Mesendoderm (in vitro differentiated cells): ENCODE measurements around the gene LCE1B. TPM values are rescaled to one million over a fixed set of nuclear protein-coding genes. Genes with fewer than 3 reads are reported as not detected.
A peak's percentile ranks its signal among the peaks of the same experiment; 100 is the strongest.

Experiments used
- DNase-seq: peaks from one replicate; pipeline ENCODE4 v3.0.0; 2013
- H2AK5ac ChIP-seq: 2 replicates; pipeline ENCODE4 v1.6.1; 2013; ENCODE audit warnings: low read length, inconsistent platforms
- H2BK120ac ChIP-seq: 2 replicates; pipeline ENCODE4 v1.6.1; 2013; ENCODE audit warnings: low read depth, mild to moderate bottlenecking, low read length, moderate library complexity, mixed read lengths
- H2BK15ac ChIP-seq: replicated peaks from 2 replicates; pipeline ENCODE4 v1.6.1; 2013; ENCODE audit warnings: low read depth, mild to moderate bottlenecking, moderate library complexity
- H2BK5ac ChIP-seq: 2 replicates; pipeline ENCODE4 v1.6.1; 2013; ENCODE audit warnings: low read length, inconsistent platforms
- H3K18ac ChIP-seq: 2 replicates; pipeline ENCODE4 v1.6.1; 2013; ENCODE audit warnings: mild to moderate bottlenecking, low read length, mixed read lengths
- H3K23ac ChIP-seq: one replicate; pipeline ENCODE4 v1.6.1; 2013; ENCODE audit warnings: low read length
- H3K27ac ChIP-seq: 2 replicates; pipeline ENCODE4 v1.5.1; 2013; ENCODE audit warnings: low read depth, mild to moderate bottlenecking, inconsistent platforms, low read length, moderate library complexity
- H3K27me3 ChIP-seq: 2 replicates; pipeline ENCODE4 v1.6.1; 2013; ENCODE audit warnings: low read length, control low read depth, mild to moderate bottlenecking, inconsistent platforms; ENCODE audit not compliant: insufficient read depth, poor library complexity
- H3K36me3 ChIP-seq: 2 replicates; pipeline ENCODE4 v1.6.1; 2013; ENCODE audit warnings: low read length, inconsistent platforms; ENCODE audit not compliant: control insufficient read depth, insufficient read depth
- H3K4ac ChIP-seq: one replicate; pipeline ENCODE4 v1.6.1; 2013; ENCODE audit warnings: low read depth, mild to moderate bottlenecking, low read length, moderate library complexity
- H3K4me1 ChIP-seq: 2 replicates; pipeline ENCODE4 v1.6.1; 2013; ENCODE audit warnings: low read depth, low read length, inconsistent platforms; ENCODE audit not compliant: control insufficient read depth
- H3K4me2 ChIP-seq: 2 replicates; pipeline ENCODE4 v1.6.1; 2013; ENCODE audit warnings: low read length
- H3K4me3 ChIP-seq: 2 replicates; pipeline ENCODE4 v1.5.1; 2013; ENCODE audit warnings: mild to moderate bottlenecking, low read length
- H3K56ac ChIP-seq: one replicate; pipeline ENCODE4 v1.6.1; 2013; ENCODE audit warnings: low read length
- H3K79me1 ChIP-seq: 2 replicates; pipeline ENCODE4 v1.6.1; 2013; ENCODE audit warnings: low read length, inconsistent platforms
- H3K79me2 ChIP-seq: 2 replicates; pipeline ENCODE4 v1.6.1; 2013; ENCODE audit warnings: mild to moderate bottlenecking, low read length; ENCODE audit not compliant: control insufficient read depth, insufficient read depth
- H3K9ac ChIP-seq: 2 replicates; pipeline ENCODE4 v1.6.1; 2013; ENCODE audit warnings: low read length, inconsistent platforms
- H4K5ac ChIP-seq: one replicate; pipeline ENCODE4 v1.6.1; 2013; ENCODE audit warnings: low read length
- H4K8ac ChIP-seq: one replicate; pipeline ENCODE4 v1.6.1; 2013; ENCODE audit warnings: low read depth, mild to moderate bottlenecking, control low read depth, low read length, moderate library complexity
- WGBS: extraction: QIAGEN DNeasy Blood & Tissue Kit; methylation state at CpG from one replicate; pipeline ENCODE4 v1.1.7; 2013; ENCODE audit warnings: low lambda C conversion rate, missing lambda C conversion rate; ENCODE audit not compliant: insufficient coverage; ENCODE audit errors: extremely low coverage; 5-methylcytosine and 5-hydroxymethylcytosine counted together
- polyA plus RNA-seq, 2 experiments: library from polyadenylated mRNA; stranded (reverse); fragments of 200-250 nt; gene quantifications; one replicate each; pipeline ENCODE4 v1.2.3, GENCODE V29; 2013

Gene LCE1B, protein sequence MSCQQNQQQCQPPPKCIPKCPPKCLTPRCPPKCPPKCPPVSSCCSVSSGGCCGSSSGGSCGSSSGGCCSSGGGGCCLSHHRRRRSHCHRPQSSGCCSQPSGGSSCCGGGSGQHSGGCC
- not detected for polyA plus RNA-seq (2013, experiment 1 of 2)
- not detected for polyA plus RNA-seq (2013, experiment 2 of 2)

DNA sequence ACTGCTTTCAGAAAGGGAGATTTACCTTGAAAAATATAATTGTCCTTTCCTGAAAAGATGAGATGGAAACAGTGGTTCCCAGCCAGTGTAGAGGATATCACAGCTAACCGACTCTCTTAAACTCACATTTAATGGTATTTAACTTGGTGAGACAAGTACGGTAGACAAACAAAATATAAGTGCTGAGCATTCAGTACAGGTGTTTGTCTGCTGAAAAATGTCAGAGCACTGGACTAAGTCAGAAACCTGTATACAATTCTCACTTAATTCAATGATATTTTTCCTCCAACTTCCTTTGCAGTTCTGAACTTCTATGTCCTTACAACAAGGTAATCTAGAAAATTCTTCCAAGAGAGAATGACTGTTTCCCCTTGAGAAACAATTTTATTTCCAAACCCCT is at the start of gene LCE1B:
Gene LCE1B (plus strand): TSS at position 301 of the 400 bp plus-strand sequence. CDS start 476 bp downstream, outside the sequence.
- no peak within 1 kb of the TSS for H3K9ac ChIP-seq
- no peak within 1 kb of the TSS for H4K8ac ChIP-seq
- DNase-seq: no peak
- H2BK5ac ChIP-seq: no peak within 1 kb of the TSS
- no peak within 1 kb of the TSS for H3K18ac ChIP-seq
- H4K5ac ChIP-seq: no peak within 1 kb of the TSS
- H3K27ac ChIP-seq: no peak within 1 kb of the TSS
- H2BK15ac ChIP-seq: no peak within 1 kb of the TSS
- H3K4ac ChIP-seq: no peak within 1 kb of the TSS
- H2BK120ac ChIP-seq: no peak within 1 kb of the TSS
- H3K4me2 ChIP-seq: no peak within 1 kb of the TSS
- H3K79me2 ChIP-seq: no peaks in the 10 kb centered on the region
- H3K4me3 ChIP-seq: no peak within 1 kb of the TSS
- H3K4me1 ChIP-seq: no peaks in the 10 kb centered on the region
- no peak within 1 kb of the TSS for H3K23ac ChIP-seq
- WGBS: no CpG with 5 or more reads among the region's 2 CpGs
- H3K79me1 ChIP-seq: no peaks in the 10 kb centered on the region
- H3K56ac ChIP-seq: no peak within 1 kb of the TSS
- no peaks in the 10 kb centered on the region for H3K27me3 ChIP-seq
- no peaks in the 10 kb centered on the region for H3K36me3 ChIP-seq
- no peak within 1 kb of the TSS for H2AK5ac ChIP-seq

DNA sequence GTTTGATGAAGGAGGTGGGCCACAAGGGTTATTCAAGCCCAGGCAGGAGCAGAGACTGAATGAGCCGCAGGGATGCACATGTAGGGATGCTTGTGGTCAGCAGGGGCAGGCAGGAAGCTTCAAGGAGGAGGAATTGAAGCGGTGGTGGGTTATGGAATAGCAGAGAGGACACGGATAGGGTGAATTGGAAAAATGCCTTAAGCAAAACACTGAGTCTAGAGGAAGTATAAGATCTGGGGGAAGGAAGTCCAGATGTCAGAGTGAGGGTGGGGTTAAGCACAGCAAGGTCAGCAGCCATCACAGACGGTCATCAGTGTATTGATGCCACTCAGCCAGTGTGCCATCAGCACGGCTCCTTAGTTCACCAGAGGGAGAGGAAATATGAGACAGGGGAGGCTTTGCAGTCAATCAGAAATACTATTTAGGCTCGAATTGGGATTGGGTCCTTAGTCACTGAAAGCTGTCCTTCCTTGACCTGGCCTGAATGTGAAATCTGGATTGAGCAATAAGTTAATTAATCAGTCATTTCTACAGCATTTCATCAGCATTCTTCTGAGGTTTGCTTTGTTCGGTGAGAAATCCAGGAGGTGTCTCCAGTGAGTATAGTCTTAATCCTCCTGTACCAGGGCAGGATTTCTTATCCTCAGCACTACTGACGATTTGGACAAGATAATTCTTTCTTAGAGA is 42.8 kb upstream of the LCE1B start:
- H3K4me1 ChIP-seq: no peaks in the 10 kb centered on the region
- no peaks in the 10 kb centered on the region for H3K79me1 ChIP-seq
- H3K27ac ChIP-seq: no peak overlapping the region
- H2AK5ac ChIP-seq: no peak overlapping the region
- H3K23ac ChIP-seq: no peak overlapping the region
- H3K36me3 ChIP-seq: no peaks in the 10 kb centered on the region
- no peak overlapping the region for H4K8ac ChIP-seq
- no peak overlapping the region for H3K9ac ChIP-seq
- no peak overlapping the region for H2BK120ac ChIP-seq
- H3K56ac ChIP-seq: no peak overlapping the region
- H4K5ac ChIP-seq: no peak overlapping the region
- no peak overlapping the region for H2BK5ac ChIP-seq
- peak overlapping the region; percentile 15 for H3K4me3 ChIP-seq
- WGBS: no CpG with 5 or more reads among the region's 8 CpGs
- peak; percentile 1 for DNase-seq
- H2BK15ac ChIP-seq: no peak overlapping the region
- no peaks in the 10 kb centered on the region for H3K27me3 ChIP-seq
- no peaks in the 10 kb centered on the region for H3K79me2 ChIP-seq
- H3K18ac ChIP-seq: no peak overlapping the region
- H3K4ac ChIP-seq: no peak overlapping the region
- H3K4me2 ChIP-seq: no peak overlapping the region

DNA sequence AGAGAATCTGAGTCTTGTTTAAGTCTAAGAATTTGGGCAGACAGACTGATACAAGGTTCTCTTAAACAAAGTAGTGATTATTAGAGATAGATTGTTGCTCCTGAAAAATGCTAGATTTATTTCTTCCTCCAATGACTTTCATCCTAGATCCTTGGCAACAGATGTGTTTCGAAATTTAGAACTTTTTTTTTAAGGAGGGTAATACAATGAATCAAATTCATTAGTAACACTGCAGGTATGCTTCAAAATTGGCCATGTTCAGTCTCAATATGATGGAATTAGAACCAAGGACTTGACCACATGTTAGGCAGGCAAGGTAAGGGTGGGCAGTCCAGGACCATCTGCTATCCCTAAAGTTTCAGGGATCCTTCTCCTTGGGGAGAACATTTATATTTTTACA is 41.4 kb upstream of the LCE1B start:
- Histone ChIP-seq H3K56ac (no peak overlapping the region), H3K9ac (no peak overlapping the region), H3K27me3 (no peaks in the 10 kb centered on the region), H3K79me1 (no peaks in the 10 kb centered on the region), H4K5ac (no peak overlapping the region), H4K8ac (no peak overlapping the region), H3K79me2 (no peaks in the 10 kb centered on the region), H2AK5ac (no peak overlapping the region), H3K23ac (no peak overlapping the region), H3K36me3 (no peaks in the 10 kb centered on the region), H2BK5ac (no peak overlapping the region), H3K18ac (no peak overlapping the region), H3K4me3 (no peak overlapping the region), H2BK15ac (no peak overlapping the region), H3K27ac (no peak overlapping the region), H3K4ac (no peak overlapping the region), H3K4me2 (no peak overlapping the region), H2BK120ac (no peak overlapping the region), H3K4me1 (no peaks in the 10 kb centered on the region)
- no peak for DNase-seq
- no CpG with 5 or more reads among the region's 1 CpG for WGBS

DNA sequence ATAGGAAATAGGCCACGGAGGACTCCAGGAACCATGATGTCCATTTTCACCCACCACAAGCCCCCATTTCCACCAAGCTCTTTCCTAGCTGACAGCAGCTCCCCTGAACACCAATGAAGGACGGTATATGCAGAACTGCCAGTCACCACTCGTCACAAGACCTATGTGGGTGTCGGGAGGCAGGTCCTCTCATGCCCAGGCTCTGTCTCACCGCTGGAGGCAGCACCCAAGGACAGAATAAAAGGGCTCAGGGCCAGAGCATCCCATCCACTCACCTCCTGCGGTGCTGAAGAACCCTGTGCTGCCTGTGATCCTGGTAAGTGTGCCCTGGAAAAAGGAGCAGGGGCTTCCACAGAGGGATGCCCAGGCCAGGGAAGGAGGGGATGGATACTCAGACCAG is 36.9 kb upstream of the LCE1B start, which contains the start of gene LCE1F:
Gene LCE1F (plus strand): TSS at position 266 of the 400 bp plus-strand sequence. CDS start 1,232 bp downstream, outside the sequence.
- Histone ChIP-seq H3K79me1 (no peaks in the 10 kb centered on the region), H3K9ac (no peak within 1 kb of the TSS), H2BK120ac (no peak within 1 kb of the TSS), H3K4ac (no peak within 1 kb of the TSS), H3K27ac (no peak within 1 kb of the TSS), H3K4me2 (no peak within 1 kb of the TSS), H3K4me1 (no peaks in the 10 kb centered on the region), H3K23ac (no peak within 1 kb of the TSS), H4K5ac (no peak within 1 kb of the TSS), H2BK15ac (no peak within 1 kb of the TSS), H3K4me3 (no peak within 1 kb of the TSS), H3K27me3 (no peaks in the 10 kb centered on the region), H3K56ac (no peak within 1 kb of the TSS), H2AK5ac (no peak within 1 kb of the TSS), H2BK5ac (no peak within 1 kb of the TSS), H3K18ac (no peak within 1 kb of the TSS), H3K79me2 (no peaks in the 10 kb centered on the region), H4K8ac (no peak within 1 kb of the TSS), H3K36me3 (no peaks in the 10 kb centered on the region)
- WGBS: no CpG with 5 or more reads among the region's 6 CpGs
- no peak for DNase-seq

DNA sequence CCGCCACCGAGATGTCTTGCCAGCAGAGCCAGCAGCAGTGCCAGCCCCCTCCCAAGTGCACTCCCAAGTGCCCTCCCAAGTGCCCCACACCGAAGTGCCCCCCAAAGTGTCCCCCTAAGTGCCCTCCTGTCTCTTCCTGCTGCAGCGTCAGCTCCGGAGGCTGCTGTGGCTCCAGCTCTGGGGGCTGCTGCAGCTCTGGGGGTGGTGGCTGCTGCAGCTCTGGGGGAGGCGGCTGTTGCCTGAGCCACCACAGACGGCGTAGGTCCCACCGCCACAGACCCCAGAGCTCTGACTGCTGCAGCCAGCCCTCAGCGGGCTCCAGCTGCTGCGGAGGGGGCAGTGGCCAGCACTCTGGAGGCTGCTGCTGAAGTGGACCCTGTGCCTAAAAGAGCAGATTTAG is 35.4 kb upstream of the LCE1B start:
- Histone ChIP-seq H3K4ac (no peak overlapping the region), H3K4me1 (no peaks in the 10 kb centered on the region), H3K79me2 (no peaks in the 10 kb centered on the region), H2BK5ac (no peak overlapping the region), H3K27me3 (no peaks in the 10 kb centered on the region), H2AK5ac (no peak overlapping the region), H3K36me3 (no peaks in the 10 kb centered on the region), H2BK120ac (no peak overlapping the region), H3K9ac (no peak overlapping the region), H4K8ac (no peak overlapping the region), H2BK15ac (no peak overlapping the region), H3K79me1 (no peaks in the 10 kb centered on the region), H3K56ac (no peak overlapping the region), H3K23ac (no peak overlapping the region), H4K5ac (no peak overlapping the region), H3K4me3 (no peak overlapping the region), H3K18ac (no peak overlapping the region), H3K27ac (no peak overlapping the region), H3K4me2 (no peak overlapping the region)
- DNase-seq: no peak
- no CpG with 5 or more reads among the region's 11 CpGs for WGBS
